Germinal center (tissue), 1 donor: ENCODE results near the gene LRRC25.

Experiments used
- DNase-seq: peaks from one replicate; pipeline ENCODE4 v3.0.0; 2012; ENCODE audit warnings: mixed read lengths, low spot score

The LRRC25 gene

GRCh38 chr19:18435842-18436670, 38.6 kb upstream of the LRRC25 start:
- no peak for DNase-seq

- DNase-seq, result no peak
These were observed 37.9 kb upstream of the LRRC25 start for GRCh38 chr19:18435178-18435841.

- no peak for DNase-seq
These were observed 37.2 kb upstream of the LRRC25 start for GRCh38 chr19:18434411-18435175.

- no peak for DNase-seq
These were observed 36.4 kb upstream of the LRRC25 start for GRCh38 chr19:18433735-18434398.

- peak; percentile 73 for DNase-seq
These were observed 35.7 kb upstream of the LRRC25 start for GRCh38 chr19:18433015-18433691.

- no peak for DNase-seq
These were observed 35.0 kb upstream of the LRRC25 start for GRCh38 chr19:18432275-18433014.

- DNase-seq, result no peak
These were observed 34.2 kb upstream of the LRRC25 start for GRCh38 chr19:18431351-18432197.

- DNase-seq, result no peak
These were observed 33.2 kb upstream of the LRRC25 start for GRCh38 chr19:18430417-18431144.

- DNase-seq, result no peak
These were observed 32.4 kb upstream of the LRRC25 start for GRCh38 chr19:18429717-18430416.

- DNase-seq, result peak; percentile 89
These were observed 31.6 kb upstream of the LRRC25 start for GRCh38 chr19:18428787-18429674.

- no peak for DNase-seq
These were observed 30.9 kb upstream of the LRRC25 start for GRCh38 chr19:18428173-18428786.

- no peak for DNase-seq
These were observed 30.3 kb upstream of the LRRC25 start for GRCh38 chr19:18427743-18428113.

GRCh38 chr19:18427080-18427742, 29.8 kb upstream of the LRRC25 start:
- no peak for DNase-seq

GRCh38 chr19:18426416-18426767, 29.0 kb upstream of the LRRC25 start:
- no peak for DNase-seq

- no peak for DNase-seq
These were observed 28.3 kb upstream of the LRRC25 start for GRCh38 chr19:18425515-18426415.
